GM19395 (cell line): ENCODE measurements around the gene ZMIZ1.
"Not testable (repeated sequence)": the region's sequence is repeated elsewhere in the genome, so short reads cannot be mapped to it uniquely, and the experiment has no call there.

Experiments used
- ATAC-seq: cut with Tn5 transposase; IDR thresholded peaks from one replicate; pipeline ENCODE4 v1.9.1; 2021; ENCODE audit warnings: mild to moderate bottlenecking, moderate library complexity; ENCODE audit not compliant: unreplicated experiment

Gene ZMIZ1

GRCh38 chr10:79279047-79279446 lies 210.3 kb downstream of the ZMIZ1 start:
- ATAC-seq: not testable (repeated sequence)

- ATAC-seq: no peak
Measured at GRCh38 chr10:79280956-79281355, 212.2 kb downstream of the ZMIZ1 start.

- ATAC-seq: no peak
Measured at GRCh38 chr10:79282388-79282787, 213.6 kb downstream of the ZMIZ1 start.

DNA sequence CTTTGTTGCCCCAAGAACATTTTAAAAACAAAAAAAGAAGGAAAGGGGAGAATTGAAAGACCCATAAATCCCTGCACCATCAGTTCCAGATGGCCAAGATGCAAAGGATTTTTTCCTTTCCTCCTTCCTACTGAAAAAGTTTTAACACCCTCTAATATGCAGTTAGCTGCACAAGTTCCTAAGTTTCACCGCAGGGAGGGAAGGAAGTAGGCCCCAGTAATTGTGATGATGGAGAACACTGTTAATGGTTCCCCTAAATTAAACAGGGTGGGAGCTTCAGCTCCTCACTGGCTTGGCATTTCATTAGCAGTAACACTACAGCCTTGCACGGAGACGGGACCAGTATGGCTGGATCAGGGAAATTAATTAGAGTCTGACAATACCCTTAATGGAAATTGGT lies 214.8 kb downstream of the ZMIZ1 start:
- ATAC-seq: no peak

- ATAC-seq: no peak
Measured at GRCh38 chr10:79284158-79284871, 215.5 kb downstream of the ZMIZ1 start.

- ATAC-seq: peak; percentile 77
Measured at GRCh38 chr10:79285315-79286197, 216.8 kb downstream of the ZMIZ1 start.

DNA sequence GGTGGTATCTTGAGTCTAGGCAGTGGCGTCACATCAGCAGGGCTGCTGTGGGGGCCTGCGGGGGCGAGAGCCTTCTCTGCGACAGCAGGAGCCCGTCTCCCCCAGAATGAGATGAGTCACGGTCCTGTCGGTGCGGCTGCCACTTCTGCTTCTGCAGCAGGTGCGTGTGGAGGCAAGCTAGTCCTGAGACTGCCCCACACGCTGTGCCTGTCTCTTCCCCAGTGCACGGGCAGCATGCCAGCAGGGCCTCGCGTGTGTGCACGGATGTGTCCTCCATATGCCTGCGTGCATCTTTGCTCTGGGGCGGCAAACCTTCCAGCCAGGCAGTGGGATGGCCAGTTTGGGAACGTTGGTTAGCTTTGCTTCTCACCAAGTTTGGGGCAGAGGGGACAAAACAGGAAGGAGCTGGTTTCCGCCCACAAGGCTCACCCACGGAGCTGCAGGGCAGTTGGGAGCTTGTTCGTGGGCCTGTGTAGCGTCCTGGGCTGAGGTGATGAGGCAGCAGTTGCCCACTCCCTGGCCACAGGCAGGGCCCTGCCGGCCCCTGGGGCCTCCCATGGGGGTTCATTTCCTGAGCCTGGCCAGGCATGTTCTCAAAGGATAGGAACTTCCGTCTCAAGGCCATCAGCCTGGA lies 217.7 kb downstream of the ZMIZ1 start:
- peak; percentile 87 for ATAC-seq

DNA sequence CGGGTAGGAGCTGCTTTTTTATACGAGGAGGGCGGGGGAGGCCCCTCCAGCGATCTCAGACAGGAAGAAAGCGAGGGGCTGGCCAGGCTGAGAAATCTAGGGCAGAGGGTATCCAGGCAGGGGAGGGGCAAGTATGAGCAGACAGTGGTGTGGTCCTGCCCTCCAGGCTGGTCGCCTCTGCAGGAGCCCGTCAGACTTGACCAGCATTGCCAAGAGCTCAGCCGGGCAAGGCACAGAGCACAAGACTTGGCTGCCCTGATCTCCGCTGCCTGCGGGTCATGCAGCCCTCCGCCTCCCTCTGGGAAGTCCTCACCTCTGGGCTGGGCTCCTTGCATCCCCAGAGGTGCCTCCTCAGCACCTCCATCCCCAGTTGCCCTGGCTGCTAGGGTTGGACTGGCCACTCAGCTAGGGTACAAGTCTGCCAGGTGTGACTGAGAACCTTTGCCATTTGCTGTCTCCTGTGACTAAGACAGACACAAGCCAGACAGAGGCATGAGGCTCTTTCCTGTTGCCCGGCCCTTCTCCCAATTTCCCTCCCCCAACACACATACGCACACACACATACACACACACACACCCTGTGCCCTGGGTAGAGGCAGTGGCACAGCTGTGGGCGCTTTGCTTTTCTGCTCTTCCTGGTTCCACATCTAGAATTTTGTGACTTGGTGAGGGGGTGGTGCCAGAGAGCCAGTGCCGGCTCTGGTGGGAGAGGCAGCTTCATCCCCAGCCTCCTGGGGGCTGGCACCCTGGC lies 219.4 kb downstream of the ZMIZ1 start:
- no peak for ATAC-seq

GRCh38 chr10:79289801-79290200 lies 221.0 kb downstream of the ZMIZ1 start:
- no peak for ATAC-seq

DNA sequence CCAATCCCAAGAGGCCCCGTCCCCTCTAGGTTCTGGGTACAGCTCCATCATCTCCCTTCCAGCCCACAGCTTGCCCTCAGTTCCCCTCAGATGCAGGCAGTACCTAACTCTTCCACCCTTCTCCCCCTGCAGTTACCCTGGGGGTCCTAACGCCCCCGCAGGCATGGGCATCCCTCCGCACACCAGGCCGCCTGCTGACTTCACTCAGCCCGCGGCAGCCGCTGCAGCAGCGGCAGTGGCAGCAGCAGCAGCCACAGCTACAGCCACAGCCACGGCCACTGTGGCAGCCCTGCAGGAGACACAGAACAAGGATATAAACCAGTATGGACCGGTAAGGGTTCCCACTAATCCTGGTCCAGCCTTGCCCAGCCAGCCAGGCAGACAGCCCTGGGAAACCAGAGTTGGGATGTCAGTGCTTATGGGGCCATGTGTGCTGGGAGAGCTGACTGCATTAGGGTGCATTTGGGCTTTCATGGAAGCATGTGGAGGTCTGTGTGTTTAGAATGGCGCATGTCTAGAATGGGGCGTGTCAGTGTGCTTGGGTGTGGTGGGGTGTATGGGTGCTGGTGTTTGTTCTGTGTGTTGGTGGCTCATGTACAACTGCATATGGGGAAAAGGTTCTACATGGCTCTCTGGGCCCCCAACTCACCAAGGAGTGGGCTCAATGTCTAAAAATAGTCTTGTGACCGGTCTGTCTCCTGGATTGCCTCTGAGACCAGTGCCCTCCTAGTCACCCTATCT lies 223.4 kb downstream of the ZMIZ1 start:
- ATAC-seq: no peak

GRCh38 chr10:79292891-79293746 lies 224.4 kb downstream of the ZMIZ1 start:
- ATAC-seq: no peak

DNA sequence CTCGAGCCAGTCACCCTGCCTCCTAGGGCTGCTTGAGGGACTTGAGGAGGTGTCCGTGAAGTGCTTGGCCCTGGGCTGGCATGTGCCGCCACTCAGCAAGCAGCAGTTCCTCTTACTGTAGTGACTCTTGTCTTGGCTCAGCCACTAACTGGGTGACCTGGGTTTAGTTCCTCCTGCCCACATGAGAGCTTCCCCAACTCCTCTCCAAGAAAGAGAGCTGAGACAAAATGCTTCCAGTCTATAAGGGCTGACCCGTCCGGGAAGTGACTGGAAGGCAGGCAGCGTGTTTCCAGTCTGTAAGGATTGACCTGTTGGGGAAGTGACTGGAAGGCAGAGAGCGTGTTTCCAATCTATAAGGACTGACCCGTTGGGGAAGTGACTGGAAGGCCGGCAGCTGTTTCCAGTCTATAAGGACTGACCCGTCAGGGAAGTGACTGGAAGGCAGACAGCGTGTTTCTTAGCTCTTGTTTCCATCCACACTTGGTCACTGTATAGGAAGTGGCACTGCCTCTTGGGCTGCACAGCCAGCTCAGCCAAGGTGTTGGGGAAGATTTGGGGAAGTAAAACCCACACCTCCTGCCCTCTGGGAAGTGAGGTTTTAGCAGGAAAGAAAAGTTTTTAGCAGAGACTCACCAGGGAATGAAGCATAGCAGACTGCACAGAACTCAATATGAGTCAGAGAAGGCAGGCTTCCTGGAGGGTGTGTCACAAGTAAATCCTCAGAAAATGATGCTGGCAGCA lies 225.2 kb downstream of the ZMIZ1 start:
- ATAC-seq: no peak

DNA sequence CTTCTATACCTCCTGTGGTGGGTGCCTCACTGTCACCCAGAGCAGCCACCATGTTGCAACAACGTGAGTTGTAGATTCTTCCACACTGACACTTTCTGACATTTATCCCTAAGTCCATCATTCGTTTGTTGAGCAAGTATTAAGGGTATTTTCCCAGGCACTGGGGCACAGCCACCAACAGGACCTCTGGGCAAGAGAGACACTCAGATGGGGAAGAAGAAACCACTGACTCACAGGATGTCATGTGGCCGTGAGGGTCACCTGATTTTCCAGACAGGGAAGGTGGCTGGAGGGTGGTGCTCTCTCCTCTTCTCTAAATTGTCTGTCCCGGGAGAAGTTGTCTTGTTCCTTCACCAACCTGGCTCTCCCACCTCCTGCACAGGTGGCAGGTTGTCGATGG lies 226.8 kb downstream of the ZMIZ1 start:
- ATAC-seq: no peak

GRCh38 chr10:79296431-79296830 lies 227.7 kb downstream of the ZMIZ1 start:
- no peak for ATAC-seq

DNA sequence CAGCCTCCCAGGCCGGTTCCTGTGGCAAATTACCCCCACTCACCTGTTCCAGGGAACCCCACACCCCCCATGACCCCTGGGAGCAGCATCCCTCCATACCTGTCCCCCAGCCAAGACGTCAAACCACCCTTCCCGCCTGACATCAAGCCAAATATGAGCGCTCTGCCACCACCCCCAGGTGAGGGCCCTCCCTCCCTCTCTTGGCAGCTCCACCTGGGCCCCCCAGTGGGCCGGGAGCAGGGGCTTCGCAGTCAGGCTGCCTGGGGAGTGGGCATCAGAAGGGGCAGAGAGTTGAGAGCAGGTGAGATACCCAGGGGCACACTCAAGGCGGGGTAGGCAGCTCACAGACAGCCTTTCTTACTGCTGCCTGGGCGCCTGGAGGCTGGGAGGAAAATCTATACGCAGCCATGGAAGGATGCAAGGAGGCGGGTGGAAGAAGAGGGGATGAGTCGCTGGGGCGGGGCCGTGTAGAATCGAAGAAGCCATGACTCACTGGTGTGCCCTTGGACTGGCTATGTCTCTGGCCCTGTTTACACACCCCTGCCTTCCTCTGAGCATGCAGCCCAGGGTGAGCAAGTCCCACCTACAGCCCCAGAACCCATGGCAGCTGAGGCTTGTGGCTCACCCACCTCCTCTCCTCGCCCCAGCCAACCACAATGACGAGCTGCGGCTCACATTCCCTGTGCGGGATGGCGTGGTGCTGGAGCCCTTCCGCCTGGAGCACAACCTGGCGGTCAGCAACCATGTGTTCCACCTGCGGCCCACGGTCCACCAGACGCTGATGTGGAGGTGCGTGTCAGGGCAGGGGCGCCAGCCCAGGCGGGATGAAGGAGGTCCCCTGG lies 229.9 kb downstream of the ZMIZ1 start:
- ATAC-seq: no peak

DNA sequence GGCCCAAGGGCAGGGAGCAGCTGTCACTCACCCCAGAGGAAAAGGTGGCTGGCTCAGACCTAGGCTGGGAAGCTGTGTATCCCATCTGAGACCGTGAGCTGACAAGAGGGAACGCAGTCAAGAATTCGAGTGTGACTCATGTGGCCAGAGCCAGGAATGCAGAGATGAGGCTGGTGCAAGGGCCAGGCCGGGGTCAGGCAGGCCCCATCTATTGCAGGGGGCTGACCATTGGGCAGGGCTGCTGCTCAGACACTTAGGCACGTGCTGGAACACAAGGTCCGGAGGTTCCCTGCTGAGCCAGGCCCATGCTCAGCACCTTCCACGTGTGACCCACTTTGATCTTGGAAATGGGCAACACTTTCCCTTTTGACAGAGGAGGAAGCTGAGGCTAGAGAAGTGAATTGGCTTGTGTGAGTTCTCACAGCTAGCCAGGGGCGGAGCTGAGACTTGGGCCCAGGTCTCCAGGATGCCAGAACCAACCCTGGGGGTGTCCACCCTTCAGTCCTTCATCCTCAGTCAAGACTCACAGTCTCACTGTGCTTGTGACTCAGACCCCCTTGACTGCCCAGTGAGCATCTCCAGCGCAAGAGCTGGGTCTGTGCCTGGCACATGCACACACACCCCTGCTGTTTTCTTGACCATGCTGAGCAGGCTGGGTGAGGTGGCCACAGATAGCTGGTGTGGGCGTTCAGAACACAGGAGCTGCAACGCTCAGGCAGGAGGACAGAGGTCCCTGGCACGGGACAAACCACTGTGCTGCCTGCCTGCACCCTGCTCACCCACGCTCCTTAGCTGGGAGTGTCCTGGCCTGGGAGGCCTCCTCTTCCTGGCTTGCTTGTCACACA lies 230.9 kb downstream of the ZMIZ1 start:
- no peak for ATAC-seq

DNA sequence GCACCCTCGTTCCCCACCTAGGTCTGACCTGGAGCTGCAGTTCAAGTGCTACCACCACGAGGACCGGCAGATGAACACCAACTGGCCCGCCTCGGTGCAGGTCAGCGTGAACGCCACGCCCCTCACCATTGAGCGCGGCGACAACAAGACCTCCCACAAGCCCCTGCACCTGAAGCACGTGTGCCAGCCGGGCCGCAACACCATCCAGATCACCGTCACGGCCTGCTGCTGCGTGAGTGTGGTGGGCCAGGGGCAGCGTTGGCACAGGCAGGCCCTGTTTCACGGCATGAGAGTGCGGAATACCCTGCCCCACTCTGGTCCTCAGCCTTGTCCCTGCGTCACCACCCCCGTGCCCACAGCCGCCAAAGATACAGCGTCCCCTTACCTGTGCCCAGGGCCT lies 231.9 kb downstream of the ZMIZ1 start:
- no peak for ATAC-seq
